NCI-H2171 (cell line): Measurements from ENCODE around the gene UGT1A3.

Source experiments
- DNase-seq: peaks from one replicate; lab custom pipeline; 2025; lab: John Stamatoyannopoulos, UW

UGT1A3 gene

GRCh38 chr2:233796254-233796653, 67.4 kb downstream of the UGT1A3 start:
- DNase-seq = no peak

- no peak for DNase-seq
These were observed 69.7 kb downstream of the UGT1A3 start for GRCh38 chr2:233798335-233799086.

DNA sequence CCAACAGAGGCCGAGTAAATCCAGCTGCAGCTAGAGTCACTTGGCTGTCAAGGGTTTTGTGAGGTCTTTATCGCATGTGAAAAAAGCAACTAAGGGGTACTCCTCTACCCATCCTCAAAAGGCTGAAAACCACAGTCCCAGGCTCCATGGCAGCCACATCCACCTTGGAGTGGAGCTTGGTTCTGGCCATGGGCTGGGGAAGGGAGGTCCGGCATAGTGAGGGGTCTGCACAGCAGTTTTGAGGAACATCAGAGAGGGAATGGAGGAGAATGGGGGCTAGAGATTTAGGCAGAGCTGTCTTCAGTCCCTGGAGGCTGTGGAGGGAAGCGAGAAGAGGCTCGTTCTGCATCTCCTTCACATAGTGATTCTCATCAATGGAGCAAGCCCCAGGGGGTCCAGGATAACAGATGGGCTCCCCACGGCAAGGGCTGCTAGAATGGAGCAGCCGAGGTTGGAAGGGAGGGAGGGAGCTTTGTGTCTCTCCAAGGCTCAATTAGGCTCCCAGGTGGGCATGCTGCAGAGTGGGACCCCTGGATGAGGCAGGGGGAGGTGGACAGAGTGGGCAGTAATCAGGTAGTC, 70.3 kb downstream of the UGT1A3 start:
- peak; percentile 15 for DNase-seq

GRCh38 chr2:233799716-233800115, 70.9 kb downstream of the UGT1A3 start:
- DNase-seq = no peak

- no peak for DNase-seq
These were observed 71.4 kb downstream of the UGT1A3 start for GRCh38 chr2:233800208-233800607.

GRCh38 chr2:233801357-233802131, 72.7 kb downstream of the UGT1A3 start:
- no peak for DNase-seq

DNA sequence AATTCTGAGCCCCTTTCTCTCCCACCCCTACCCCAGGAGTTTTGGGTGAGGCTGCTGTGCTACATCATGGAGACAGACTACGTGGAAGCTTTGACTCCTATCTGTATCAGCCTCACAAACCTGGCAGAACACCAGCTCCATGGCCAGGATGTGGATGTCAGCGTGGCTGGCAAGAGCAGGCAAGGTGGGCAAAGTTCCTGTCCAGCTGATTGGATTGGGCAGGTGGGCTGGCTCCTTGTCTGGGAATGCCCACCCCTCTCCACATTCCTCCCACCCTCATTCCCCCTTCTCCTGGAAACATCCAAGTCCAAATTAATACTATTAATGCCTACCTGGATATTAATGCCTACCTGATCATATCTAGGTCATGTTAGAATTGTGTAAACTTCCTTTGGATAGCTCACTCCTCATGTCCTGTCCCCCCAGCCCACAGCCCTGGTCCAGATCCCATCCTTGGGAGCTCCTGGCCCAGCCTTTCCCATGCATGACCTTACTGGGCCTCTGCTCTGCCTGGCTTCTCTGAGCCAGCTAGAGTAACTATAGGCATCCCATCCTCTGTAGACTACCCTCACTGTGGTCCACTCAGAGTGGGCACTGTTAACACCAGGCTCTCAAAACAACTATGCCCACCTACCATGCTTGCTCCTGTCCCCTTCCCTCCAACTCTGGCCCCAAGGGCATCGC, 73.4 kb downstream of the UGT1A3 start:
- no peak for DNase-seq

- no peak for DNase-seq
These were observed 74.6 kb downstream of the UGT1A3 start for GRCh38 chr2:233803292-233803911.

- no peak for DNase-seq
These were observed 75.2 kb downstream of the UGT1A3 start for GRCh38 chr2:233803994-233804393.

DNA sequence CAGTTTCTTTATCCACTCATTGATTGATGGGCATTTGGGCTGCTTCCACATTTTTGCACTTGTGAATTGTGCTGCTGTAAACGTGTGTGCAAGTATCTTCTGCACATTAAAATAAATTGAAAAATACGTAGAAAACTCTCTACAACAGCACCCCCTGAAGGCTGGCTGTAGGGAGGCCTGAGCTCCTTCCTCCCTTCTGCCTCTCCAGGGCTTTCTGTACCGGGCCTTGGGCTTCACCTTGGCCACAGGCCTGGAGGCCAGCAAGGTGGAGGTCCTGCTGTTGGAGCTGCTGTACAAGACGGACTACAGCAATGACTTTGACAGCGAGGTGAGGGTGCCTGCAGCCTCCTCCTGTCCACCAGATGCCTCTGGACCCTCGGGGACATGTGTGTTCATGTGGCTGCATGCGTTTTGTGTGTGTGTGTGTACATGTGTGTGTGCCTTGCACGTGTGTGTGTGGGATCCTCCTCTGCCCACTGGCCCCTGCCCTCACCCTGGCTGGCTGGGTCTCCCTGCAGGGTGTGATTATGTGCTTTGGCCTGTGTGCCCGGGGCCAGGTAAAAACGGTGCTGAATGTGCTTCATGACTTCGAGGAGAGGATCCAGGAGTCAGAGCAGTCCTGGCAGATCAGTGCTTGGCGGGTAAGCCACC, 78.5 kb downstream of the UGT1A3 start:
- no peak for DNase-seq

DNA sequence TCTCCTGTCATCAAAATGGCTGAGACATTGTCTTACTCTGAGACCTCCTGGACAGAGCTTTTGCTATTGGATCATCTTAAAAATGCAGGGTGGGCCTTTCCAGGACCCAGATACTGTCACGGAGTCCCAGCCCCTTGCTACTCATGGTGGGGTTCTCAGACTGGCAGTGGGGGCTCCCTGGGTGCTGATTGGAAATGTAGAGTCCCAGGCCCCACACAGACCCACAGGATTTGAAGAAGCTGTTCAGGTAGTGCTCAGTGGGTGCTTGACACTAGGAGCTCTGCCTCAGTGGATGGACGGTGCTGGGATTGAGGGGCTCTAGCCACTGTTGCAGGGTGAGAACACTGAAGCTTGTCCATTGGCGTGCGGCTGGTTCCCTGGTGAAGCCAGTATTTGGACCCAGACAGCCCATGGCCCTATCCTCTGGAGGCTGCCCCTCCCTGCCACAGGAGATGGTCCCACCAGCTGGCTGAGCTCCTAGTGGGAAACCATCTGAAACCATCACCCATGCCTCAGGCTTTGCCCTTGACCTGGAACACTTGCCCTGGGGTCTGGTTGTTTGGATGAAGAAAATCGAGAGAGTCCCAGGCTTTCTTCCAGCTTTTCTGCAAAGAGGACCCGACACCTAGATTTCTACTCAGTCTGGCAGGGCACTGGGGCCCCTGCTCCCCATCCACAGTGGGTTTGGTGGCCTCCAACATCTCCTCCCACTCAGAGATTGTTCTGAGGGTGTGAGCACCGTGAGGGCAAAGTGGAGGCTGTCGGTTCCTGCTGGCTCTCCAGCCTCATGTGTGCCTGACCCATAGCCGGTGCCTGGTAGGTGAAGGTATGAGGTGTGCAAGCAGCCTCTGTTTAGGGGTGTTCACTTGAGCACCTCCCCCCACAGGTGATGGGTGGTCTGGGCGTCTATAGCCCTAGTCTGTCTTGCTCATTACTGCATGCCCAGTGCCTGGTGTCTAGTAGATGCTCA, 79.4 kb downstream of the UGT1A3 start:
- no peak for DNase-seq

DNA sequence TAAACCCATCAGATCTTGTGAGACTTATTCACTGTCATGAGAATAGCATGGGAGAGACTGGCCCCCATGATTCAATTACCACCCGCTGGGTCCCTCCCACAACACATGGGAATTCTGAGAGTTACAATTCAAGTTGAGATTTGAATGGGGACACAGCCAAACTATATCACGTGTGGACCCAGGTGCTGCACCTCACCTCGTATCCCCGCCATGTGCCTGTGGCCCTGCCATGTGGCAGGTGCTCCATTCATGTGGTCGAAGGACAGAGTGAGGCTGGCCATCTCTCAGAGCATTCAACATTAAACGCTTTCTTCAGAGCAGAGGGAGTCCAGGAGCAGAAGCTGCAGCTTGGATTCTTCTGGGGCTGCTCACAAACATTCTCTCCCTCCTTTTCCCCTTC, 81.5 kb downstream of the UGT1A3 start:
- DNase-seq = no peak

- DNase-seq = no peak
These were observed 82.2 kb downstream of the UGT1A3 start for GRCh38 chr2:233811087-233811486.

DNA sequence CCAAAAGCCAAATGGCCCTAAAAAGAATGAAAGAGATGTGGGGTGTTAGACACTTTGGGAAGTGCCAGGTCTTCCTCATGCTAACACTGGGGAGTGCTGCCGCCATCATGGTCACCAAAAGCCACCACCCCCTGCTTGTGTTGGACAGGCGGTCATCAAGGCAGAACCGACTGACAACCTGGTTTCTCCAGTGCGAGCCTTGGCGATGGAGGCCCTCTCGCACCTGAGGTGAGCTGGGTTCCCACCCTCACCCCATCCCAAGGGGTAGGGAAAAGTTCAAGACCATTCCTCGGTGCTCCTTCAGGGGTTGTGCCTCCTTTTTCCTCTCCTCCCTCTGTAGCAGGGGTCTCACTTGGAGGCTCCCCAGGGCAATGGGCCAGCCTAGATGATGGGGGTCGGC, 82.9 kb downstream of the UGT1A3 start:
- DNase-seq = no peak

DNA sequence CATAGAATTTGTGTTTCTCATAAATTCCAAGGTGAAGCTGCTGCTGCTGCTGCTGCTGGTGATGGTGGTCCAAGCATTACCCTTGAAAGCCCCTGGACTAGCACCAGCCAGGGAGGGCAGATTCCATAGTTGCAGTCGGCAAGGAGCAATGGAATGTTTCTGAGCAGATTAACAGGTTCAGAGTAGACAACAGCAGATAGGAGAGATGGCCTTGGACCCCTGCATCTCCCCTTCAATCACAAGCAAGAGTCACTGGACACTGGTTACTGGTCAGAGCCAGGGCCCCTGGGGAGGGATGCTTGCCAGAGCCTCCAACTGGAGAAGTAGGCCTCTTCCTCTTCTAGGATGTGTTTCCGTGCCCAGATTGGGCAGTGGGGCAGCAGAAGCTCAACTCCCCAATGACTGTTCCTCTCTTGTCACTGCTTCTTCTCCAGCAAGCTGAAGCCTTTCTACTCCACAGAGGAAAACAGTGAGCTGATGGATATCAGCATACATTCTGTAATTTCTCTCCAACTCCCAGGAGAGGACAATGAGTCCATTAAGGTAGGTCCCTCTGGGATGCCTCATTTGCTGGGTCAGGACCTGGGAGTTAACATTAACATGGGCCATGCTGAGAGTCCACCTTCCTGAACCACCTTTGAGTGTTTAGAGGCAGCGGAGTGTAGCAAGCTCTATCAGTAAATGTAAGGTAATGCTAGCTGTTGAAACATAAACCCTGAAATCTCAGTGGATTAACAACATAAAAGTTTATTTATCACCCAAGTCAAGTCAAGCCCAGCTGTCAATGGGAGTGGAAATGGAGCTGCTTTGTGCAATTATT, 84.6 kb downstream of the UGT1A3 start:
- no peak for DNase-seq

DNA sequence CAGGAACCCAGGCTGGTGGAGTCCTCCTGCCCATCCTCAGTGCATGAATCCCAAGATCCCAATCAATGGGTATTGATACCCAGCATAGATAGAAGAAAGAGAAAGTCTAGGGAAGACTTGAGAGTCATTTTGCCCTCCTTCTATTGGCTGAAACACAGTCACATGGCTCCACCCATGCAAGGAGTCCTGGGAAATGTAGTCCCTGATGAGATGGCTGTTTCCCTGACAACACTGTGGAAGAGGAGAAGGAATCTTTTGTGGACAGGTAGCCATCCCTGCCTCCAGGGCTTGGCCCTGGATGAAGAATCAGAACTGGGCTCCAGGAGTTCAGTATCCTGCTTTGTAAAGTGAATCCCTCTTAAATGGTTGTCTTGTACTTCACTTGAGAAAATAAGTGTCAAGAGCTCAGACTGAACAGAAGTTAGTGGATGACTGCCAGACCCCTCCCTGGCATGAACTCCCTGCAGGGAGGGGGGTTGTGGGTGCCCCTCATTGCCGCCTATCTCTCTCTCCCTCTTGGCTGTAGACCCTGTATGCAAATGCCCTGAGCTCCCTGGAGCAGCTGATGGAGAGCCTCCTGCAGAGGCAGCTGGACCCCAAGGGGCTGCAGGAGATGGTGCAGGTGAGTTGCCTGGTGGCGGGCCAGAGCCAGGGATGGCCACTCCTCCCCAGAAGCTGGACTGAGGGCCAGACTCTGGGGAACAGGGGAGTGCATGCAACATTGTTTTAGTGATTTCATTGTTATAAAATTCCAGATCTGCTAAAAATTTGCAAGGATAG, 85.4 kb downstream of the UGT1A3 start:
- DNase-seq = no peak

GRCh38 chr2:233815861-233816260, 87.0 kb downstream of the UGT1A3 start:
- DNase-seq = no peak

DNA sequence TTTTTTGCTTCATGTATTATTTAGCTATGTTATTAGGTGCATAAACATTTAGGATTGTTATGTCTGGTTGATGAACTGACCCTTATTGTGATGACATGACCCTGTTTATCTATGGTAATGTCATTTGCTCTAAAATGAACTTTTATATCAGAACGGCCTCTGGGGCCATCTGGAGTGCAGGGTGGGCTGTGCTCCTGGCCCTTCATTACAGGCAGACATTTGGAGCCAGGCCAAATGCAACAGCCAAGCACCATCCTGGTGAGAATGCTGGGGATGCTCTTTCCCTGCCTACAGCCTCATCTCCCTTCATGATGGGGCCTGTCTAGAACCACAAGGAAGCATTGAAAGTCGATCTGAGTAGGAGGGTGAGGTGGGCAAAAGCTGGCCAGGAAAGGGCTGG, 87.5 kb downstream of the UGT1A3 start:
- DNase-seq = no peak

DNA sequence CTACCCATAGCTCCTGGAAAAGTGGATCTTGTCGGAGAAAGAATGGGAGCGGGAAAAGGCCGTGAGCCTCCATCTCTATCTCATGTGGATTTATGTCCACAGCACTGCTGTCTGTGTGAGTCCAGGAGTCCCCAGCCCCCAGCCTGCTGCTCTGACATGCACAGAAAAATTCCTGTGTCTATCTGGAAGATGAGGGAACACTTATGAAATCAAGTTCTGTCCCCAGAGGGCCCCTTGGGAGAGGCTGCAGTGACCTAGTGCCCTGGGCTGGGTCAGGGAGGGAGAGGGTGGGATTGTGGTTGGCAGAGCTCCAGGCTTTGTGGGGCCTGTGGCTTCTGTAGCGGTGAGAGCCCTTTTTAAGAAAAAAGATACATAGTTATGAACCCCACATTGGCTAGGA, 87.9 kb downstream of the UGT1A3 start:
- DNase-seq = no peak
